Right lobe of liver (tissue), 4 donors: ENCODE measurements around the gene IST1.

Experiments used
- POLR2A ChIP-seq: fragments of 450-650 bp; IDR thresholded peaks from one replicate; pipeline ENCODE4 v1.6.1; 2017; ENCODE audit warnings: antibody characterized with exemption, mild to moderate bottlenecking
- TF ChIP-seq, protein P1 (sequence below), 4 donors: fragments of 200-600 bp in 3 of 4; fragments of 450-650 bp in 1 of 4; IDR thresholded peaks; one replicate each; pipeline versions ENCODE4 v1.5.1 to v1.8.0; 2016 to 2022; ENCODE audit warnings: antibody characterized with exemption in 4 of 4, mild to moderate bottlenecking in 2 of 4
- donor health status: DM: no; HTN: no; CAD: no.
- donor health status: DM: no; HTN: no; CAD: no.
- donor health status: DM: no; HTN: yes; CAD: no.

DNA sequence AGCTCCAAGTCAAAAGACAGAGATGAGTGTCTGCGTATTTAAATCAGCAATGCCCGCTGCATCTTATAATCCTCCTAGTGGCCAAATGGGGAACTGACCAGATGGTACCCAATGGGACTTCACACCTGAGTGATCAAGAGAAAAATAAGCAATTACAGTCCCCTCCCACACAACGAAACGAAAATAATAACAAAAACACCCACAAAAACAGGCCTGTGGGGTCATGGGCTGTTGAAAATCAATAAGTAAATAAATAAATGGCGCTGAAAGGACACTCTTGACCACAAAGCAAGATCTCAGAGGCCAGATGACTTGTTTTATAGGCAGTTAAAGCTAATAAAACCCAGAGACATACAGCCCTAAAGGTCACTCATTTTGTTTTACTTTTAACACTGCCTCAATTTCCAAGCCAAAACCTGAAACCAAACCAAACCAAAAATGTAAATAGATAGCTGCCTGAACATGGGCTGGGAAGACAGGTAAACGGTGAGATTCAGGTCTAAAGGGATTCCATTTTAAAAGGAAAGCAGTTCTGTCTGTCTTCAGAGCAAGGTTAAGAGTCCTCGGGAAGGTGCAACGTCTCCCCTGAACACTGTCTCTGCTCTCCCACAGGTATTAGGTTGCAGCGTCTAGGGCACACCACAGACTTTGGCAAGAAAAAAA, 12.7 kb upstream of the IST1 start:
- TF ChIP-seq, protein P1, sequence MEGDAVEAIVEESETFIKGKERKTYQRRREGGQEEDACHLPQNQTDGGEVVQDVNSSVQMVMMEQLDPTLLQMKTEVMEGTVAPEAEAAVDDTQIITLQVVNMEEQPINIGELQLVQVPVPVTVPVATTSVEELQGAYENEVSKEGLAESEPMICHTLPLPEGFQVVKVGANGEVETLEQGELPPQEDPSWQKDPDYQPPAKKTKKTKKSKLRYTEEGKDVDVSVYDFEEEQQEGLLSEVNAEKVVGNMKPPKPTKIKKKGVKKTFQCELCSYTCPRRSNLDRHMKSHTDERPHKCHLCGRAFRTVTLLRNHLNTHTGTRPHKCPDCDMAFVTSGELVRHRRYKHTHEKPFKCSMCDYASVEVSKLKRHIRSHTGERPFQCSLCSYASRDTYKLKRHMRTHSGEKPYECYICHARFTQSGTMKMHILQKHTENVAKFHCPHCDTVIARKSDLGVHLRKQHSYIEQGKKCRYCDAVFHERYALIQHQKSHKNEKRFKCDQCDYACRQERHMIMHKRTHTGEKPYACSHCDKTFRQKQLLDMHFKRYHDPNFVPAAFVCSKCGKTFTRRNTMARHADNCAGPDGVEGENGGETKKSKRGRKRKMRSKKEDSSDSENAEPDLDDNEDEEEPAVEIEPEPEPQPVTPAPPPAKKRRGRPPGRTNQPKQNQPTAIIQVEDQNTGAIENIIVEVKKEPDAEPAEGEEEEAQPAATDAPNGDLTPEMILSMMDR (IDR thresholded peaks at IDR 0.05), result peak; percentile 87 to 94 (median 92)
- no peak for TF ChIP-seq POLR2A
